T1000 (cell line): ENCODE results near the gene HK3.

Experiments
- DNase-seq: peaks from one replicate; lab custom pipeline; 2025; ENCODE audit warnings: mixed read lengths; lab: John Stamatoyannopoulos, UW

HK3 gene

GRCh38 chr5:176902102-176902814, 3.1 kb upstream of the HK3 start:
- no peak for DNase-seq

GRCh38 chr5:176901260-176902101, 2.3 kb upstream of the HK3 start:
- no peak for DNase-seq

- no peak for DNase-seq
Observed at GRCh38 chr5:176900780-176901204, 1.6 kb upstream of the HK3 start.

- no peak for DNase-seq
Observed at GRCh38 chr5:176899946-176900779, 1.0 kb upstream of the HK3 start.

- DNase-seq = no peak
Observed at GRCh38 chr5:176897263-176897662, 1.9 kb downstream of the HK3 start.

GRCh38 chr5:176895831-176896230, 3.3 kb downstream of the HK3 start:
- no peak for DNase-seq

GRCh38 chr5:176894298-176894697, 4.8 kb downstream of the HK3 start:
- DNase-seq = no peak

- DNase-seq = no peak
Observed at GRCh38 chr5:176892663-176893062, 6.5 kb downstream of the HK3 start.

GRCh38 chr5:176891331-176891958, 7.7 kb downstream of the HK3 start:
- no peak for DNase-seq

GRCh38 chr5:176890455-176891330, 8.5 kb downstream of the HK3 start:
- DNase-seq = no peak

- DNase-seq = no peak
Observed at GRCh38 chr5:176889321-176890280, 9.5 kb downstream of the HK3 start.

- DNase-seq = no peak
Observed at GRCh38 chr5:176888865-176889165, 10.3 kb downstream of the HK3 start.

- DNase-seq = no peak
Observed at GRCh38 chr5:176888016-176888864, 10.9 kb downstream of the HK3 start.

GRCh38 chr5:176887252-176887849, 11.8 kb downstream of the HK3 start:
- no peak for DNase-seq

- DNase-seq = no peak
Observed at GRCh38 chr5:176886336-176887251, 12.6 kb downstream of the HK3 start.

- DNase-seq = no peak
Observed at GRCh38 chr5:176884571-176884890, 14.6 kb downstream of the HK3 start.

- DNase-seq = no peak
Observed at GRCh38 chr5:176883700-176884570, 15.2 kb downstream of the HK3 start.
